Measurements from ENCODE around the gene MAPK8IP2.
"Not testable (repeated sequence)": the region's sequence is repeated elsewhere in the genome, so short reads cannot be mapped to it uniquely, and the experiment has no call there.

Gene MAPK8IP2

GRCh38 chr22:50653256-50653655 lies 52.7 kb downstream of the MAPK8IP2 start:
- TF ChIP-seq CTCF (IDR thresholded peaks at IDR 0.05; ENCODE audit: extremely low read depth, missing control alignments): no peak
- no peak for DNase-seq (ENCODE audit: low spot score)

- DNase-seq (ENCODE audit: low spot score): not testable (repeated sequence)
Observed at GRCh38 chr22:50654664-50655063, 54.1 kb downstream of the MAPK8IP2 start.

GRCh38 chr22:50656122-50657070 lies 55.8 kb downstream of the MAPK8IP2 start:
- TF ChIP-seq CTCF (IDR thresholded peaks at IDR 0.05; ENCODE audit: extremely low read depth, missing control alignments): no peak
- no peak for DNase-seq (ENCODE audit: low spot score)

- TF ChIP-seq CTCF (IDR thresholded peaks at IDR 0.05; ENCODE audit: extremely low read depth, missing control alignments): no peak
- DNase-seq (ENCODE audit: low spot score): no peak
Observed at GRCh38 chr22:50657925-50658324, 57.3 kb downstream of the MAPK8IP2 start.

GRCh38 chr22:50659711-50660110 lies 59.1 kb downstream of the MAPK8IP2 start:
- DNase-seq (ENCODE audit: low spot score): not testable (repeated sequence)

- TF ChIP-seq CTCF (IDR thresholded peaks at IDR 0.05; ENCODE audit: extremely low read depth, missing control alignments): no peak
- no peak for DNase-seq (ENCODE audit: low spot score)
Observed at GRCh38 chr22:50660306-50660705, 59.7 kb downstream of the MAPK8IP2 start.
